GM18873 (cell line): Measurements from ENCODE around the gene ZNRF2.

ENCODE experiments used
- ATAC-seq: cut with Tn5 transposase; IDR thresholded peaks from one replicate; pipeline ENCODE4 v1.9.1; 2021; ENCODE audit warnings: mild to moderate bottlenecking, moderate library complexity, moderate number of reproducible peaks; ENCODE audit not compliant: unreplicated experiment, low FRiP score

The ZNRF2 gene

GRCh38 chr7:30391806-30392205 lies 107.4 kb downstream of the ZNRF2 start:
- no peak for ATAC-seq

- ATAC-seq, result no peak
These were observed 111.3 kb downstream of the ZNRF2 start for GRCh38 chr7:30395676-30396075.

GRCh38 chr7:30396389-30396788 lies 112.0 kb downstream of the ZNRF2 start:
- no peak for ATAC-seq

- ATAC-seq, result no peak
These were observed 119.1 kb downstream of the ZNRF2 start for GRCh38 chr7:30403477-30403876.

GRCh38 chr7:30405179-30405578 lies 120.8 kb downstream of the ZNRF2 start:
- ATAC-seq, result no peak

- no peak for ATAC-seq
These were observed 122.4 kb downstream of the ZNRF2 start for GRCh38 chr7:30406664-30407425.

GRCh38 chr7:30411173-30411572 lies 126.8 kb downstream of the ZNRF2 start:
- no peak for ATAC-seq

- no peak for ATAC-seq
These were observed 127.5 kb downstream of the ZNRF2 start for GRCh38 chr7:30411897-30412296.

GRCh38 chr7:30412782-30413504 lies 128.5 kb downstream of the ZNRF2 start:
- ATAC-seq, result no peak

GRCh38 chr7:30413864-30414263 lies 129.5 kb downstream of the ZNRF2 start:
- no peak for ATAC-seq
